HepG2 (cell line): ENCODE measurements around the gene MTMR1. TPM values are rescaled to one million over a fixed set of nuclear protein-coding genes. Genes with fewer than 3 reads are reported as not detected.
A peak's percentile ranks its signal among the peaks of the same experiment; 100 is the strongest.

ENCODE experiments used
- ATAC-seq: fragments of 200-7000 bp; cut with Tn5 transposase; 3 replicates; pipeline ENCODE4 v1.9.1; 2020; ENCODE audit warnings: mild to moderate bottlenecking, moderate library complexity
- BruUV-seq: library from RNA; stranded (reverse); fragments of 400-500 nt; replicated peaks from 2 replicates; lab custom pipeline; 2021; lab: Mats Ljungman, UMichigan
- CTCF ChIA-PET: fragments of 300-600 bp; formaldehyde crosslinking; extraction: SDS; loops from one replicate; lab custom pipeline; 2021; ENCODE audit warnings: low total read pairs, inconsistent platforms, low intra/inter-chr PET ratio; lab: Yijun Ruan, JAX
- POLR2A ChIA-PET: fragments of 350-600 bp; sonication (Branson Sonifier 250); formaldehyde crosslinking; loops from one replicate; lab custom pipeline; 2020; ENCODE audit warnings: antibody characterized with exemption, inconsistent platforms; lab: Yijun Ruan, JAX
- DNase-seq: peaks from one replicate; pipeline ENCODE4 v3.0.0-alpha.2; 2015; ENCODE audit warnings: low spot score
- FAIRE-seq: peaks from 3 replicates; lab custom pipeline; 2011; peaks lifted over from hg19 to GRCh38; lab: Jason Lieb, UNC
- H2AFZ ChIP-seq: one replicate; pipeline ENCODE4 v1.6.1; 2011; ENCODE audit warnings: low read length, inconsistent platforms
- H3K27ac ChIP-seq: fragments of 300-600 bp; 3 replicates; pipeline ENCODE4 v1.8.0; 2011; ENCODE audit warnings: mixed run types, mild to moderate bottlenecking, mixed read lengths, low read length, inconsistent platforms; ENCODE audit not compliant: insufficient read depth; ENCODE audit errors: extremely low read length
- H3K27me3 ChIP-seq, 2 experiments: fragments of 200-600 bp in 1 of 2; 2 replicates in 1 of 2; 3 replicates in 1 of 2; pipeline versions ENCODE4 v1.6.0 to v1.8.0; 2011; ENCODE audit warnings: low read length in 2 of 2, mild to moderate bottlenecking in 2 of 2, moderate library complexity in 2 of 2, inconsistent platforms in 1 of 2; ENCODE audit not compliant: insufficient read depth in 2 of 2, control insufficient read depth in 1 of 2
- H3K36me3 ChIP-seq, 2 experiments: fragments of 200-600 bp in 1 of 2; replicated peaks in 1 of 2; 2 replicates in 1 of 2; 3 replicates in 1 of 2; pipeline versions ENCODE4 v1.5.1 to v1.8.0; 2011; ENCODE audit warnings: low read length in 2 of 2, inconsistent platforms in 1 of 2; ENCODE audit not compliant: insufficient read depth in 2 of 2, control insufficient read depth in 1 of 2
- H3K4me1 ChIP-seq: 2 replicates; pipeline ENCODE4 v1.5.1; 2012; ENCODE audit warnings: low read length, inconsistent platforms; ENCODE audit not compliant: insufficient read depth
- H3K4me2 ChIP-seq: 2 replicates; pipeline ENCODE4 v1.6.0; 2011; ENCODE audit warnings: low read depth, low read length, inconsistent platforms
- H3K4me3 ChIP-seq, 3 experiments: fragments of 200-600 bp in 1 of 3; sonication (generic), shearing (Covaris generic) in 1 of 3; replicated peaks in 1 of 3; 2 replicates each; pipeline ENCODE4 v1.5.1; 2011 to 2016; ENCODE audit warnings: low read length in 3 of 3, inconsistent platforms in 2 of 3, low read depth in 2 of 3, mild to moderate bottlenecking in 2 of 3, control low read depth in 1 of 3, mixed read lengths in 1 of 3; ENCODE audit not compliant: insufficient read depth in 1 of 3
- H3K79me2 ChIP-seq: one replicate; pipeline ENCODE4 v1.6.1; 2011; ENCODE audit warnings: low read length, inconsistent platforms; ENCODE audit not compliant: insufficient read depth
- H3K9ac ChIP-seq: 2 replicates; pipeline ENCODE4 v1.6.0; 2011; ENCODE audit warnings: mild to moderate bottlenecking, low read depth, low read length, inconsistent platforms; ENCODE audit not compliant: insufficient read depth
- H3K9me3 ChIP-seq: 2 replicates; pipeline ENCODE4 v1.5.1; 2012; ENCODE audit warnings: mild to moderate bottlenecking, low read length
- H4K20me1 ChIP-seq: 2 replicates; pipeline ENCODE4 v1.6.0; 2011; ENCODE audit warnings: inconsistent platforms, mild to moderate bottlenecking, low read length, moderate library complexity; ENCODE audit not compliant: insufficient read depth
- SNAPC4 ChIP-seq: sonication (generic); formaldehyde crosslinking; IDR thresholded peaks from 2 replicates; pipeline ENCODE4 v1.4.0; 2020; ENCODE audit warnings: mild to moderate bottlenecking, missing genetic modification reagents
- ZFP82 ChIP-seq: sonication (generic); formaldehyde crosslinking; IDR thresholded peaks from 2 replicates; pipeline ENCODE4 v1.5.1; 2020; ENCODE audit warnings: mild to moderate bottlenecking, missing genetic modification reagents, borderline replicate concordance
- ZNF260 ChIP-seq: sonication (generic); formaldehyde crosslinking; IDR thresholded peaks from 2 replicates; pipeline ENCODE4 v1.4.0; 2020; ENCODE audit warnings: missing genetic modification reagents, low read depth, mild to moderate bottlenecking, borderline replicate concordance
- ZNF629 ChIP-seq: sonication (generic); formaldehyde crosslinking; conservative IDR thresholded peaks from 2 replicates; pipeline ENCODE4 v1.5.0; 2020; ENCODE audit warnings: missing genetic modification reagents
- WGBS: methylation state at CpG from one replicate; pipeline ENCODE4 v1.1.6; 2017; ENCODE audit warnings: low lambda C conversion rate; 5-methylcytosine and 5-hydroxymethylcytosine counted together
- in situ Hi-C: cut with HindIII; loops from 2 replicates; pipeline ENCODE4 v1.10.0; 2017; ENCODE audit warnings: low pct_unique_long_range_greater_than_20kb; ENCODE audit not compliant: extremely low pct_ligation_motif_present
- intact Hi-C: fragments of 100-400 bp; cut with micrococcal nuclease; formaldehyde crosslinking; loops from one replicate; pipeline ENCODE4 v1.10.0; 2022; ENCODE audit not compliant: unreplicated experiment
- polyA plus RNA-seq, 8 experiments: library from polyadenylated mRNA; depleted of rRNA in 3 of 8; stranded (reverse) in 7 of 8; unstranded in 1 of 8; fragments of >200 nt; fragmentation: Illumina TruSeq in 4 of 8; extraction: Trizol in 4 of 8; gene quantifications; 2 replicates each; pipeline versions ENCODE4 v1.2.1 to v1.2.3, GENCODE V29; 2011 to 2016; ENCODE audit warnings: low read depth in 4 of 8, missing spikeins in 1 of 8, mixed read lengths in 1 of 8; ENCODE audit not compliant: insufficient read depth in 1 of 8
- total RNA-seq, 5 experiments: library from RNA; depleted of rRNA; stranded (reverse); fragments of >200 nt; fragmentation: Illumina TruSeq; extraction: Trizol; gene quantifications; 2 replicates each; pipeline ENCODE4 v1.2.3, GENCODE V29; 2016; ENCODE audit warnings: low read depth in 1 of 5

Gene MTMR1
- total and polyA plus RNA-seq, 2 of the 13 experiments (the other 11 are each of a cell fraction or from before 2014, with no cell fraction given): 8.9 to 11.1 TPM

GRCh38 chrX:150696866-150697265, 3.7 kb downstream of the MTMR1 start:
- Histone ChIP-seq H3K27me3 (no peaks in the 10 kb centered on the region), H3K27ac (no peak overlapping the region), H3K4me3 (no peak overlapping the region), H3K4me1 (peaks cover 18% of the 10 kb centered on the region), H3K79me2 (no peaks in the 10 kb centered on the region), H4K20me1 (no peaks in the 10 kb centered on the region), H3K9ac (no peak overlapping the region), H2AFZ (no peak overlapping the region), H3K36me3 (peaks cover 0 to 3% of the 10 kb centered on the region in 2 experiments; a peak in 1 of 5 replicates), H3K4me2 (no peak overlapping the region), H3K9me3 (no peaks in the 10 kb centered on the region)
- ChIA-PET CTCF (no interaction called here), POLR2A (no interaction called here)
- WGBS: 88% methylated on average over 4 of the region's 4 CpGs
- FAIRE-seq: no peak
- no TSS peak for BruUV-seq
- intact Hi-C loops (no loop called here), in situ Hi-C loops (loop anchor here (25.0 kb wide), 1 partner anchor 735 kb away; no protein-coding TSS in a partner anchor)
- no peak for TF ChIP-seq ZNF260 (CRISPR knock-in tag)
- no peak for ATAC-seq
- DNase-seq: no peak

GRCh38 chrX:150697641-150698040, 4.4 kb downstream of the MTMR1 start:
- POLR2A ChIA-PET: no interaction called here

More at GRCh38 chrX:150697641-150698040, 4.4 kb downstream of the MTMR1 start:
- H3K27me3 ChIP-seq: no peaks in the 10 kb centered on the region
- no peak overlapping the region for H3K9ac ChIP-seq
- no peak overlapping the region for H3K4me3 ChIP-seq
- no peaks in the 10 kb centered on the region for H4K20me1 ChIP-seq
- no TSS peak for BruUV-seq
- 100% methylated on average over 4 of the region's 7 CpGs for WGBS
- ATAC-seq: no peak
- CTCF ChIA-PET: no interaction called here
- no peak overlapping the region for H3K4me2 ChIP-seq
- FAIRE-seq: no peak
- H3K27ac ChIP-seq: no peak overlapping the region
- H3K79me2 ChIP-seq: no peaks in the 10 kb centered on the region
- H3K9me3 ChIP-seq: no peaks in the 10 kb centered on the region
- peaks cover 0 to 3% of the 10 kb centered on the region in 2 experiments; a peak in 1 of 5 replicates for H3K36me3 ChIP-seq
- no peak for TF ChIP-seq SNAPC4 (CRISPR knock-in tag)
- peak; percentile 43; the same call in 1 of the 2 replicates for TF ChIP-seq ZNF629 (CRISPR knock-in tag)
- TF ChIP-seq ZFP82 (CRISPR knock-in tag): no peak
- H2AFZ ChIP-seq: no peak overlapping the region
- DNase-seq: no peak
- in situ Hi-C loops (loop anchor here (25.0 kb wide), 1 partner anchor 735 kb away; no protein-coding TSS in a partner anchor), intact Hi-C loops (no loop called here)
- peaks cover 11% of the 10 kb centered on the region; the same call in 1 of the 2 replicates for H3K4me1 ChIP-seq
